ENCODE data around the gene RAPH1.
"Not testable (repeated sequence)": the region's sequence is repeated elsewhere in the genome, so short reads cannot be mapped to it uniquely, and the experiment has no call there.

RAPH1 gene

DNA sequence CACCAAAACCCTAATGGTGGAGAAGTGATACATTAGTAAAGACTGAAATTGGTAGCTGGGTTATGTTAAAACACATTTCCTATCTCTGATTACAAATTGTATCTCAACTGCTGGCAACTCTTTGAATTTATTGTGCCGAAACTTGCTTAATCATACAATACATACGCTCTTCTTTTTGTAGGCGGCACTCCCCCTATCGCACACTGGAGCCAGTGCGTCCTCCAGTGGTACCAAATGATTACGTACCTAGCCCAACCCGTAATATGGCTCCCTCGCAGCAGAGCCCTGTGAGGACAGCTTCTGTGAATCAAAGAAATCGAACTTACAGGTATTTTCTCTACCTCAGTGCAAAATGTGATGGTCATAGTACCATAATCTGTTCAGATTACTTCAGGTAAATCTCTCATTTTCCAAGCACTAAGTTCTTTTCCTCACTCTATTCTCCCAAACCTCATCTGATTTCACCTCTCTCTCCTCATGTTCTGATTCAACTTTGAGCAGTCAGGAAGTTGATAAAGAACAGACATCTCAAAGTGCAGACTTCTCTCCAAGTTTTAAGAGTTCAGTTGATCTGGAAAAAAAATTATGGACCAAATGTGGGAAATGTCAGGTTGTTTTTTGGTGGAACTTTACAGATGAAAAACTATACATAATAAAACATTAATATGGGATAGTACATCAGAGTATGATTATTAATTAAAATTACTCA is 140.4 kb downstream of the RAPH1 start:
- no peak for TF ChIP-seq ZFX (IDR thresholded peaks at IDR 0.05; ENCODE audit: borderline replicate concordance)
- TF ChIP-seq, protein P1, sequence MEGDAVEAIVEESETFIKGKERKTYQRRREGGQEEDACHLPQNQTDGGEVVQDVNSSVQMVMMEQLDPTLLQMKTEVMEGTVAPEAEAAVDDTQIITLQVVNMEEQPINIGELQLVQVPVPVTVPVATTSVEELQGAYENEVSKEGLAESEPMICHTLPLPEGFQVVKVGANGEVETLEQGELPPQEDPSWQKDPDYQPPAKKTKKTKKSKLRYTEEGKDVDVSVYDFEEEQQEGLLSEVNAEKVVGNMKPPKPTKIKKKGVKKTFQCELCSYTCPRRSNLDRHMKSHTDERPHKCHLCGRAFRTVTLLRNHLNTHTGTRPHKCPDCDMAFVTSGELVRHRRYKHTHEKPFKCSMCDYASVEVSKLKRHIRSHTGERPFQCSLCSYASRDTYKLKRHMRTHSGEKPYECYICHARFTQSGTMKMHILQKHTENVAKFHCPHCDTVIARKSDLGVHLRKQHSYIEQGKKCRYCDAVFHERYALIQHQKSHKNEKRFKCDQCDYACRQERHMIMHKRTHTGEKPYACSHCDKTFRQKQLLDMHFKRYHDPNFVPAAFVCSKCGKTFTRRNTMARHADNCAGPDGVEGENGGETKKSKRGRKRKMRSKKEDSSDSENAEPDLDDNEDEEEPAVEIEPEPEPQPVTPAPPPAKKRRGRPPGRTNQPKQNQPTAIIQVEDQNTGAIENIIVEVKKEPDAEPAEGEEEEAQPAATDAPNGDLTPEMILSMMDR (IDR thresholded peaks at IDR 0.05): no peak
- H3K27ac ChIP-seq: no peak overlapping the region

DNA sequence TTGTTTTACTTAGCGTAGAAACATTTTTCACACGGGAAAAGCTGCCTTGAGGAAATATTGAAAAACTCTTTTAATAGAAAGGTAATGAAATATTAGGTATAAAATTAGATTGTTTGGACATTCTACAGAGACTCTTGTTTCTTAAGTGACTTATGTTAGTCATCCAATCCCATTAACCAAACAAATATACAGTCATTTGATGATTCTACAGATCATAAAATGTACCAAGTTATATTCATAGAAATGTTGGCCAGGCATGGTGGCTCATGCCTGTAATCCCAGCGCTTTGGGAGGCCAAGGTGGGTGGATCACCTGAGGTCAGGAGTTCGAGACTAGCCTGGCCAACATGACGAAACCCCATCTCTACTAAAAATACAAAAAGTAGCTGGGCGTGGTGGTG is 146.9 kb downstream of the RAPH1 start:
- H3K27ac ChIP-seq: not testable (repeated sequence)

DNA sequence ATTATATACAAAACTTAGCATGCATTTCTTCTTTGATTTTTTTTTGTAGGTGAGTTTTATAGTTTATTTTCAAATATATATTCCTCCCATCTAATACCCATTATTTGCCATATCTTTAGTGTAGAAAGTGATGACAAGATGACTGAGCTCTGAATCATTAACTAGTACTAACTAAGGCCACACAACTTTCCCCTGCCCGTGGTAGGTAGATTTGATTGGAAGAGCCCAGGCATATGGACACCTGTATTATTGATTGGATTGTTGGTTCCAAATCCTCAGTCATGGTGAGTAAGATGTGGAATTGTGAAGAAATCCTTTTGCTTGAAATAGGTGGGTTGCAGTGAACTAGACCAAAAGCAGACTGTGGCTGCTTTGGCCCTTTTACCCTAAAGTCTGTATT is 152.1 kb downstream of the RAPH1 start:
- TF ChIP-seq, protein P1 (IDR thresholded peaks at IDR 0.05): no peak
- no peak for TF ChIP-seq ZFX (IDR thresholded peaks at IDR 0.05; ENCODE audit: borderline replicate concordance)
- no peak overlapping the region for H3K27ac ChIP-seq

DNA sequence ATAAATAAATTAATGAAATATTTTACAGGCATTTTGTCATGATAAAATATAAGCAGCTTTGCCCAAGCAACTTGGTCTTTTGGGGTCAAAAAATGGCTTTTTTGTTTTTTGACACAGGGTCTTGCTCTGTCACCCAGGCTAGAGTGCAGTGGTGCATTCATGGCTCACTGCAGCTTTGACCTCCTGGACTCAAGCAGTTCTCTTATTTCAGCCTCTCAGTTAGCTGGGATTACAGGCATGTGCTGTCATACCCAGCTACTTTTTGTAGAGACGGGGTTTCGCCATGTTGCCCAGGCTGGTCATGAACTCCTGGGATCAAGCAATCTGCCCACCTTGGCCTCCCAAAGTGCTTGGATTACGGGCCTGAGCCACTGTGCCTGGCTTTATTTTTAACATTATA is 155.9 kb downstream of the RAPH1 start:
- no peak for TF ChIP-seq ZFX (IDR thresholded peaks at IDR 0.05; ENCODE audit: borderline replicate concordance)
- TF ChIP-seq, protein P1 (IDR thresholded peaks at IDR 0.05): no peak
- H3K27ac ChIP-seq: no peak overlapping the region

DNA sequence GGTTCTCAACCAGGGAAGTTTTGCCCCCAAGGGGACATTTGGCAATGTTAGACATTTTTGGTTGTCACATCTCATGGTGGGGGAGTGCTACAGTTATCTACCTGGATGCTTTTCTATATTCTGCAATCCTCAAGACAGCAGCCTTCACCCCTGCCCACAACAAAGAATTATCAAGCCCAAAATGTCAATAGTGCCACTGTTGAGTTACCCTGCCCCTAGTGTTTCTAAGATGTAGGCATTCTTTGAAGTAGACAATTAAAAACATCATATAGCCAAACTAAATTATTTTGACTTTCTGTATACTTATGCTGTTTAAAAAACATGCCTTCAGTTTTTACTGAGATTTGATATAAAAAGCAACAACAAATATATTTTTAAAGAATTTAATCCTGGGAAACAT is 158.9 kb downstream of the RAPH1 start:
- TF ChIP-seq, protein P1 (IDR thresholded peaks at IDR 0.05): no peak
- no peak for TF ChIP-seq ZFX (IDR thresholded peaks at IDR 0.05; ENCODE audit: borderline replicate concordance)
- H3K27ac ChIP-seq: no peak overlapping the region

DNA sequence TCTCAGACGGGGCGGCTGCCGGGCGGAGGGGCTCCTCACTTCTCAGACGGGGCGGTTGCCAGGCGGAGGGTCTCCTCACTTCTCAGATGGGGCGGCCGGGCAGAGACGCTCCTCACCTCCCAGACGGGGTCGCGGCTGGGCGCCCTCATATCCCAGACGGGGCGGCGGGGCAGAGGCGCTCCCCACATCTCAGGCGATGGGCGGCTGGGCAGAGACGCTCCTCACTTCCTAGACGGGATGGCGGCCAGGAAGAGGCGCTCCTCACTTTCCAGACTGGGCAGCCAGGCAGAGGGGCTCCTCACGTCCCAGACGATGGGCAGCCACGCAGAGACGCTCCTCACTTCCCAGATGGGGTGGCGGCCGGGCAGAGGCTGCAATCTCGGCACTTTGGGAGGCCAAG is 162.4 kb downstream of the RAPH1 start:
- H3K27ac ChIP-seq: not testable (repeated sequence)

DNA sequence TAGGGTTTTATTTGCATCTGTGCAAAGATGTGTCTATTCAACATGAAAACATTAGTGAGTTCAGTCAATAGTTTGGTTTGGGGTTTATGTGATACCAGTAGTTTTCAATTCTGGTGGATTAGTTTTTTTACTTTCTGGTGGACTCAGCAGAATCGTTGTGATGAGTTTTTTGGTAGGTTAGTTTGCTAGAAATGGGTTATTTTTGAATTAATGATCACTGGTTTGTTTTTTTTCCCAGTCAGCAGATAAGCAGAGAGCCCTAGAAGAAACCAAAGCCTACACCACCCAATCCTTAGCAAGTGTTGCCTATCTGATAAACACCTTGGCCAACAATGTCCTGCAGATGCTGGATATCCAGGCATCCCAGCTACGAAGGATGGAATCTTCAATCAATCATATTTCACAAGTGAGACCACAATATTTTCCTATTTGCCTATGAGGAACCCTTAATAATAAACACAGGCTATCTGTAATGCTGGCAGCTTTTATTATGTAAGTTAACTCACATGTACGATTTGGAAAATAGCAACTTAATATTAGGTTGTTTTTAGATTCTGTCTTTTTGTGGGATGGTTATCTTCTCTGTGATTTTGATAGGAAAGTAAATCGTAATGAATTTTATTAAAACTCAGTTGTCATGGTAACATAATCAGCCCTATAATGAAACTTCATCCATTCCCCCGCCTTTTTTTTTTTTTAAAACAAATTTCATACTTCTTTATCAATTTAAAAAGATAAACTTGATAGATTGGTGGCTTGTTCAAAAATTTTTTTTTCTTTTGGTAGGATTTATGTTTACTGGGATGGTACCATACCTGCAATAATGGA is 168.2 kb downstream of the RAPH1 start:
- no peak overlapping the region for H3K27ac ChIP-seq
- TF ChIP-seq, protein P1 (IDR thresholded peaks at IDR 0.05): no peak
- TF ChIP-seq ZFX (IDR thresholded peaks at IDR 0.05; ENCODE audit: borderline replicate concordance): no peak

DNA sequence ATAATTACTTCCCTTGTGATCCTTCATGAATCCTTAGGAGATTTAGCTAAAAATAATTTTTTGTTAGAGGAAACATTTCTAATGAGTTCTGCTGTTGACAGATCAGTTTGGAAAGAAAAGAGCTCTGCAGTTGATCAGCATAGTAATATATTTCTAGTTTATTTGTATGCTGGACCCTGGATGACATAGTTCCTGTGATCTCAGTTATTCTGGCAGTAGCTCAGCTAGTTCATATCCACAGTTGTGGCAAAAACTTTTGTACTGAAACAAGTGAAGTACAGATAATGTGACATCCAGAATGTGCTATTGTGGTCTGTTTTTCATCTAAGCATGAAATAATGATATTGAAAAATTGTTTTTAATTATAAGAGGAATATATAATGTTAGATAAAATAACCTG is 173.2 kb downstream of the RAPH1 start:
- TF ChIP-seq, protein P1 (IDR thresholded peaks at IDR 0.05): no peak
- TF ChIP-seq ZFX (IDR thresholded peaks at IDR 0.05; ENCODE audit: borderline replicate concordance): no peak

More for the DNA sequence above, 173.2 kb downstream of the RAPH1 start:
- no peak overlapping the region for H3K27ac ChIP-seq

All from 22Rv1 (cell line).